AG09319 (cell line): Measurements from ENCODE around the gene EBF3.

ENCODE experiments used
- DNase-seq: peaks from one replicate; pipeline ENCODE4 v3.0.0-alpha.2; 2010; ENCODE audit warnings: low read depth; ENCODE audit errors: extremely low read depth
- CTCF ChIP-seq: IDR thresholded peaks from 2 replicates; pipeline ENCODE4 v1.5.1; 2011; ENCODE audit warnings: low read depth, mild to moderate bottlenecking, inconsistent platforms, low read length, moderate library complexity

EBF3 gene

DNA sequence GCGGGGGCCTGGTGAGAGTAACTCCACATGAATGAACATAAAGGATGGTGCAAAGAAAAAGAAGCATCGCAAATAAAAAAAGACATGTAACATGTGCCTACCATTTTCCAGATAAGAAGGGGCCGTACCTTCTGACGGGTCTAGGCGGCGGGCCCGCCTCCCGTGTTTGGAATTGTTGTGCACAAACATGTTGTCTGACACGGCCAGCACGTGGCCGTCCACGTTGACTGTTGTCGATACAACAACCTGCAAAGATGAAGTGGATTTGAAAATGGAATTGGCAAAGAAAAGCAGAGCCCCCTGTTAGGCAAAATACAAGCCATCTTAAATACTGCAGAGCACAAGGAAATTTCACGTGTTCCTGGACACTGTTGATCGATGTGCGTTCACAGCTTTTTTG is 90.7 kb downstream of the EBF3 start:
- DNase-seq: no peak
- no peak for TF ChIP-seq CTCF

DNA sequence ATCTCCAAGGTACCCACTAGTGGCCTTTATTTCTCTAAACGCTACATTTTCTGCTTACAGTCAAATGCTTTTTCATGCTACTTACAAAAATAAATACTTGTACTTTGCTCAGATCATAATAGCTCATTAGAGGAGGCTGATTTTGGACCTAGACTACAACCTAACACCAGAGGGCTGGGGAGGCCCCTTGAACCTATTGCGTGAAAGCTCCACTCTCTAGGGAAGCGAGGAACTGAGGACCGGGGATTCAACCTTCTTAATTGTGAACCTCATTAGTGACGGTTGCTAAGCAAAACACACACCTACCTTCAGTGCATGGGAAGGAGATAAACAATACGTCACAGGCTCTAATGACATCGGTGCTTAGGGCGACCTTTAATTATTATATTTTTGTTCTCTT is 92.1 kb downstream of the EBF3 start:
- no peak for DNase-seq
- no peak for TF ChIP-seq CTCF

GRCh38 chr10:129870961-129871621 is 93.0 kb downstream of the EBF3 start:
- TF ChIP-seq CTCF: no peak
- DNase-seq: no peak

DNA sequence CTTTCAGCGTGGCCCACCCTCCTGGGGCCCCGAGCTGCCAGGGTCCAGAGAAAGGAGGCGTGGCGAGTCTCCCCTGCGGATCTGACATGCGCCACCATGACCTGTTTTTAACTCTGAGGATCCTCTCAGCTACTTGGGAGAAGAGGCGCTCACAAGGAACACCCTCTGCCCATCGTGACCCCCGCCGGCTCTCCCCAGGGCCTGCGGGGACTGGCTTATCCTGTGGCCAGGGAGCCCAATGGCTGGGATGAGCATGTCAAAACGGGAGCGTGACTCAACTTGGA is 93.7 kb downstream of the EBF3 start:
- TF ChIP-seq CTCF: no peak
- DNase-seq: no peak

DNA sequence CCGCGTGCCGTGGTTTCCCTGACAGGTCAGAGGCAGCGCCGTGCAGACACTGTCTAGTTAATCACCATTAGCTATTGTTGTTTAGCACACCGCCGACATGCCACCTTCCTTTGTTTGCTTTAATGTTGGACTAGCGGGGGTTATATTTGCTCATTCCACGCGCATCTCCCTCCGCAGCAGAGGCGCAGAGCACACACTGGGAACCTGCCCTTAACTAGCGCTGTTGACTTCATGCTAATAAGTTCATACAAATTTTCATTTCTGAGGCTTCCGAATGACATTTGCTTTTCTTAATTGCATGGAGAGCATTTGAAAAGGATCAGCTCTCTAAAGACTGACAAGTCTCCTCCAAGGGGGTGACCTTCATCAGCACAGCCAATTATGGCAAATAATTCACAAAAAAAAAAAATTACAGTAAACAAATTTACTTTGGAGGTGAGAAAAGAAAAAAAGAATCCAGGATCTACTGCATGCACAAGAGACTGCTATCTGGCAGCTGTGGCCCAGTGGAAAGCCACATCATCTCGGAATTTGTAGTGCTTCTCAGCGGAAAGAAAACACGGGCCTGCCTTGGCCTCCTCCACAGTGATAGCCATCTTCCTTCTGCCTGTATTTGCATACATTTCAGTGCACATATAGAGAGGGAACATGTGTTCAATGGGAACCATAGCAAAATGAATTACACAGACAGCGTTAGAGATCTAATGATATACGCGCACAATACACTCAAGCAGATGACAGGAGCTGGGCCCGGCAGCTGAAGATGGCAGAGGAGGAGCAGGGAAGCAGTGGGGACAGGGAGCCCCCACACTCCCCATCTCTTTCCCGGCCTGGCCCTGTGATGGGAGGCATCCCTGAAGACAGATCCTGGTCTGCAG is 94.2 kb downstream of the EBF3 start:
- no peak for TF ChIP-seq CTCF
- DNase-seq: no peak

- DNase-seq: no peak
- no peak for TF ChIP-seq CTCF
Observed at GRCh38 chr10:129868449-129869035, 95.5 kb downstream of the EBF3 start.

- no peak for DNase-seq
- no peak for TF ChIP-seq CTCF
Observed at GRCh38 chr10:129867631-129868179, 96.4 kb downstream of the EBF3 start.
